ENCODE measurements around the gene CPSF3.

The CPSF3 gene

GRCh38 chr2:9430316-9431293 lies 7.2 kb downstream of the CPSF3 start:
- peaks cover 8% of the 10 kb centered on the region for H3K36me3 ChIP-seq (ENCODE audit: control insufficient read depth, insufficient read depth, low read length)
- H3K4me1 ChIP-seq (ENCODE audit: control insufficient read depth, insufficient read depth, low read length) = no peaks in the 10 kb centered on the region
- H3K9ac ChIP-seq (ENCODE audit: low read length) = no peak overlapping the region
- no peaks in the 10 kb centered on the region for H3K27me3 ChIP-seq (ENCODE audit: control insufficient read depth, insufficient read depth, low read length)
- no peak overlapping the region for H3K4me3 ChIP-seq (ENCODE audit: low read length)
- no peaks in the 10 kb centered on the region for H3K9me3 ChIP-seq (ENCODE audit: control insufficient read depth, low read length)

GRCh38 chr2:9434489-9434888 lies 11.0 kb downstream of the CPSF3 start:
- Histone ChIP-seq H3K4me3 (ENCODE audit: low read length) (no peak overlapping the region), H3K4me1 (ENCODE audit: control insufficient read depth, insufficient read depth, low read length) (no peaks in the 10 kb centered on the region), H3K9me3 (ENCODE audit: control insufficient read depth, low read length) (no peaks in the 10 kb centered on the region), H3K36me3 (ENCODE audit: control insufficient read depth, insufficient read depth, low read length) (peaks cover 8% of the 10 kb centered on the region), H3K9ac (ENCODE audit: low read length) (no peak overlapping the region), H3K27me3 (ENCODE audit: control insufficient read depth, insufficient read depth, low read length) (no peaks in the 10 kb centered on the region)

GRCh38 chr2:9439536-9439935 lies 16.1 kb downstream of the CPSF3 start:
- no peak overlapping the region for H3K4me3 ChIP-seq (ENCODE audit: low read length)
- H3K4me1 ChIP-seq (ENCODE audit: control insufficient read depth, insufficient read depth, low read length) = no peaks in the 10 kb centered on the region
- H3K36me3 ChIP-seq (ENCODE audit: control insufficient read depth, insufficient read depth, low read length) = peaks cover 2% of the 10 kb centered on the region
- H3K9ac ChIP-seq (ENCODE audit: low read length) = no peak overlapping the region
- H3K27me3 ChIP-seq (ENCODE audit: control insufficient read depth, insufficient read depth, low read length) = no peaks in the 10 kb centered on the region
- H3K9me3 ChIP-seq (ENCODE audit: control insufficient read depth, low read length) = no peaks in the 10 kb centered on the region

GRCh38 chr2:9440058-9440727 lies 16.7 kb downstream of the CPSF3 start:
- Histone ChIP-seq H3K4me1 (ENCODE audit: control insufficient read depth, insufficient read depth, low read length) (no peaks in the 10 kb centered on the region), H3K36me3 (ENCODE audit: control insufficient read depth, insufficient read depth, low read length) (no peaks in the 10 kb centered on the region), H3K4me3 (ENCODE audit: low read length) (no peak overlapping the region), H3K9me3 (ENCODE audit: control insufficient read depth, low read length) (no peaks in the 10 kb centered on the region), H3K27me3 (ENCODE audit: control insufficient read depth, insufficient read depth, low read length) (no peaks in the 10 kb centered on the region), H3K9ac (ENCODE audit: low read length) (no peak overlapping the region)

GRCh38 chr2:9441556-9441955 lies 18.1 kb downstream of the CPSF3 start:
- Histone ChIP-seq H3K4me1 (ENCODE audit: control insufficient read depth, insufficient read depth, low read length) (no peaks in the 10 kb centered on the region), H3K9me3 (ENCODE audit: control insufficient read depth, low read length) (no peaks in the 10 kb centered on the region), H3K4me3 (ENCODE audit: low read length) (no peak overlapping the region), H3K36me3 (ENCODE audit: control insufficient read depth, insufficient read depth, low read length) (no peaks in the 10 kb centered on the region), H3K9ac (ENCODE audit: low read length) (no peak overlapping the region), H3K27me3 (ENCODE audit: control insufficient read depth, insufficient read depth, low read length) (no peaks in the 10 kb centered on the region)

- Histone ChIP-seq H3K4me1 (ENCODE audit: control insufficient read depth, insufficient read depth, low read length) (no peaks in the 10 kb centered on the region), H3K9ac (ENCODE audit: low read length) (no peak overlapping the region), H3K36me3 (ENCODE audit: control insufficient read depth, insufficient read depth, low read length) (no peaks in the 10 kb centered on the region), H3K9me3 (ENCODE audit: control insufficient read depth, low read length) (no peaks in the 10 kb centered on the region), H3K27me3 (ENCODE audit: control insufficient read depth, insufficient read depth, low read length) (no peaks in the 10 kb centered on the region), H3K4me3 (ENCODE audit: low read length) (no peak overlapping the region)
Measured at GRCh38 chr2:9443526-9443925, 20.1 kb downstream of the CPSF3 start.

- Histone ChIP-seq H3K27me3 (ENCODE audit: control insufficient read depth, insufficient read depth, low read length) (no peaks in the 10 kb centered on the region), H3K4me3 (ENCODE audit: low read length) (no peak overlapping the region), H3K9me3 (ENCODE audit: control insufficient read depth, low read length) (no peaks in the 10 kb centered on the region), H3K9ac (ENCODE audit: low read length) (no peak overlapping the region), H3K36me3 (ENCODE audit: control insufficient read depth, insufficient read depth, low read length) (no peaks in the 10 kb centered on the region), H3K4me1 (ENCODE audit: control insufficient read depth, insufficient read depth, low read length) (no peaks in the 10 kb centered on the region)
Measured at GRCh38 chr2:9445089-9445488, 21.6 kb downstream of the CPSF3 start.

- Histone ChIP-seq H3K9me3 (ENCODE audit: control insufficient read depth, low read length) (no peaks in the 10 kb centered on the region), H3K9ac (ENCODE audit: low read length) (no peak overlapping the region), H3K36me3 (ENCODE audit: control insufficient read depth, insufficient read depth, low read length) (peaks cover 5% of the 10 kb centered on the region), H3K4me1 (ENCODE audit: control insufficient read depth, insufficient read depth, low read length) (no peaks in the 10 kb centered on the region), H3K27me3 (ENCODE audit: control insufficient read depth, insufficient read depth, low read length) (no peaks in the 10 kb centered on the region), H3K4me3 (ENCODE audit: low read length) (no peak overlapping the region)
Measured at GRCh38 chr2:9451231-9451630, 27.8 kb downstream of the CPSF3 start.

- peaks cover under 1% of the 10 kb centered on the region for H3K36me3 ChIP-seq (ENCODE audit: control insufficient read depth, insufficient read depth, low read length)
- H3K9ac ChIP-seq (ENCODE audit: low read length) = no peak overlapping the region
Measured at GRCh38 chr2:9460441-9461017, 37.1 kb downstream of the CPSF3 start.

GRCh38 chr2:9461079-9461478 lies 37.6 kb downstream of the CPSF3 start:
- H3K36me3 ChIP-seq (ENCODE audit: control insufficient read depth, insufficient read depth, low read length) = no peaks in the 10 kb centered on the region
- H3K27me3 ChIP-seq (ENCODE audit: control insufficient read depth, insufficient read depth, low read length) = no peaks in the 10 kb centered on the region

More at GRCh38 chr2:9460441-9461017, 37.1 kb downstream of the CPSF3 start:
- Histone ChIP-seq H3K4me1 (ENCODE audit: control insufficient read depth, insufficient read depth, low read length) (no peaks in the 10 kb centered on the region), H3K9me3 (ENCODE audit: control insufficient read depth, low read length) (no peaks in the 10 kb centered on the region), H3K4me3 (ENCODE audit: low read length) (no peak overlapping the region), H3K27me3 (ENCODE audit: control insufficient read depth, insufficient read depth, low read length) (no peaks in the 10 kb centered on the region)

GRCh38 chr2:9462313-9462712 lies 38.9 kb downstream of the CPSF3 start:
- no peaks in the 10 kb centered on the region for H3K4me1 ChIP-seq (ENCODE audit: control insufficient read depth, insufficient read depth, low read length)
- H3K36me3 ChIP-seq (ENCODE audit: control insufficient read depth, insufficient read depth, low read length) = no peaks in the 10 kb centered on the region
- no peak overlapping the region for H3K4me3 ChIP-seq (ENCODE audit: low read length)
- no peaks in the 10 kb centered on the region for H3K9me3 ChIP-seq (ENCODE audit: control insufficient read depth, low read length)
- H3K27me3 ChIP-seq (ENCODE audit: control insufficient read depth, insufficient read depth, low read length) = no peaks in the 10 kb centered on the region
- no peak overlapping the region for H3K9ac ChIP-seq (ENCODE audit: low read length)

More at GRCh38 chr2:9461079-9461478, 37.6 kb downstream of the CPSF3 start:
- H3K9me3 ChIP-seq (ENCODE audit: control insufficient read depth, low read length) = no peaks in the 10 kb centered on the region
- no peaks in the 10 kb centered on the region for H3K4me1 ChIP-seq (ENCODE audit: control insufficient read depth, insufficient read depth, low read length)
- H3K9ac ChIP-seq (ENCODE audit: low read length) = no peak overlapping the region
- H3K4me3 ChIP-seq (ENCODE audit: low read length) = no peak overlapping the region
